Neural cell (in vitro differentiated cells): Measurements from ENCODE around the gene MED26.

Experiments
- CTCF ChIP-seq: fragments of 450-650 bp; IDR thresholded peaks from 2 replicates; pipeline ENCODE4 v1.5.1; 2014; ENCODE audit warnings: antibody characterized with exemption, mild to moderate bottlenecking, moderate library complexity; ENCODE audit not compliant: poor library complexity, severe bottlenecking
- EP300 ChIP-seq: fragments of 450-650 bp; conservative IDR thresholded peaks from 2 replicates; pipeline ENCODE4 v1.6.1; 2014; ENCODE audit warnings: antibody characterized with exemption, mild to moderate bottlenecking, moderate library complexity; ENCODE audit not compliant: poor library complexity, severe bottlenecking
- EZH2 ChIP-seq: fragments of 200-600, 300-800 bp; shearing (Covaris generic), sonication (generic); IDR thresholded peaks from 2 replicates; pipeline ENCODE4 v1.6.1; 2014; ENCODE audit warnings: antibody characterized with exemption, low read length, borderline replicate concordance, mild to moderate bottlenecking; ENCODE audit not compliant: insufficient read depth, poor library complexity, severe bottlenecking
- POLR2AphosphoS5 ChIP-seq: IDR thresholded peaks from 2 replicates; pipeline ENCODE4 v1.6.1; 2012
- TF ChIP-seq, protein P1 (sequence below): IDR thresholded peaks from 2 replicates; pipeline ENCODE4 v1.6.1; 2012; ENCODE audit warnings: borderline replicate concordance

DNA sequence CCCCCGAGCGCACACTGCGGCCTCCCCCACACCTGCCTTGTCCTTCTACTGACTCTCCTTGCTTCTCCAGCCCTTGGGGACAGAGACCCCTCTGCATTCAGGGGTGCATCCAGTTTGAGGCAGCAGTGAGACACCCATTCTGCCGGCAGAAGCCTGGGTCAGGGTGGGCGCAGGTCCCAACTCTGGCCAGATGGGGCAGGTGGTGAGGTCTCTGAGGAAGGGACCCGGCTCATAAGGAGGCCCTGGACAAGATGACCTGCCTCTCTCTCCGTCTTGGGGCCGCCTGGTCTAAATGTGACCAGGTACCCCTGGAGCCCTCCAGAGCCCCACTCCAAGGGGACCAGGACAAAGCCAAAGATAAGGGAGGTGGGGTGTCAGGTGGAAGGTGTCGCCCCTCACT lies 91.9 kb downstream of the MED26 start:
- TF ChIP-seq, protein P1, sequence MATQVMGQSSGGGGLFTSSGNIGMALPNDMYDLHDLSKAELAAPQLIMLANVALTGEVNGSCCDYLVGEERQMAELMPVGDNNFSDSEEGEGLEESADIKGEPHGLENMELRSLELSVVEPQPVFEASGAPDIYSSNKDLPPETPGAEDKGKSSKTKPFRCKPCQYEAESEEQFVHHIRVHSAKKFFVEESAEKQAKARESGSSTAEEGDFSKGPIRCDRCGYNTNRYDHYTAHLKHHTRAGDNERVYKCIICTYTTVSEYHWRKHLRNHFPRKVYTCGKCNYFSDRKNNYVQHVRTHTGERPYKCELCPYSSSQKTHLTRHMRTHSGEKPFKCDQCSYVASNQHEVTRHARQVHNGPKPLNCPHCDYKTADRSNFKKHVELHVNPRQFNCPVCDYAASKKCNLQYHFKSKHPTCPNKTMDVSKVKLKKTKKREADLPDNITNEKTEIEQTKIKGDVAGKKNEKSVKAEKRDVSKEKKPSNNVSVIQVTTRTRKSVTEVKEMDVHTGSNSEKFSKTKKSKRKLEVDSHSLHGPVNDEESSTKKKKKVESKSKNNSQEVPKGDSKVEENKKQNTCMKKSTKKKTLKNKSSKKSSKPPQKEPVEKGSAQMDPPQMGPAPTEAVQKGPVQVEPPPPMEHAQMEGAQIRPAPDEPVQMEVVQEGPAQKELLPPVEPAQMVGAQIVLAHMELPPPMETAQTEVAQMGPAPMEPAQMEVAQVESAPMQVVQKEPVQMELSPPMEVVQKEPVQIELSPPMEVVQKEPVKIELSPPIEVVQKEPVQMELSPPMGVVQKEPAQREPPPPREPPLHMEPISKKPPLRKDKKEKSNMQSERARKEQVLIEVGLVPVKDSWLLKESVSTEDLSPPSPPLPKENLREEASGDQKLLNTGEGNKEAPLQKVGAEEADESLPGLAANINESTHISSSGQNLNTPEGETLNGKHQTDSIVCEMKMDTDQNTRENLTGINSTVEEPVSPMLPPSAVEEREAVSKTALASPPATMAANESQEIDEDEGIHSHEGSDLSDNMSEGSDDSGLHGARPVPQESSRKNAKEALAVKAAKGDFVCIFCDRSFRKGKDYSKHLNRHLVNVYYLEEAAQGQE: no peak
- TF ChIP-seq CTCF (no peak), POLR2AphosphoS5 (no peak), EZH2 (no peak), EP300 (no peak)
